Measurements from ENCODE around the gene ZC3HAV1.
"Not testable (repeated sequence)": the region's sequence is repeated elsewhere in the genome, so short reads cannot be mapped to it uniquely, and the experiment has no call there.

The ZC3HAV1 gene

GRCh38 chr7:139061416-139061815 is 48.1 kb downstream of the ZC3HAV1 start:
- DNase-seq (ENCODE audit: insufficient read length, low spot score) (no peak), FAIRE-seq (no peak)
- TF ChIP-seq TAF1 (IDR thresholded peaks at IDR 0.05; ENCODE audit: low read depth, low read length) = no peak
- TF ChIP-seq POLR2AphosphoS5 (IDR thresholded peaks at IDR 0.05; ENCODE audit: low read depth, low read length) = no peak
- TF ChIP-seq PAX5 (IDR thresholded peaks at IDR 0.05; ENCODE audit: insufficient read depth, low read length, severe bottlenecking) = no peak
- no peak for TF ChIP-seq POU2F2 (IDR thresholded peaks at IDR 0.05; ENCODE audit: low read depth, low read length)
- TF ChIP-seq SPI1 (IDR thresholded peaks at IDR 0.05; ENCODE audit: low read depth, low read length) = no peak
- no peak for TF ChIP-seq POLR2A (IDR thresholded peaks at IDR 0.05; ENCODE audit: low read depth, low read length)

- FAIRE-seq = no peak
- no peak for TF ChIP-seq SPI1 (IDR thresholded peaks at IDR 0.05; ENCODE audit: low read depth, low read length)
- TF ChIP-seq POLR2AphosphoS5 (IDR thresholded peaks at IDR 0.05; ENCODE audit: low read depth, low read length) = no peak
- no peak for DNase-seq (ENCODE audit: insufficient read length, low spot score)
Observed at GRCh38 chr7:139060695-139061237, 48.8 kb downstream of the ZC3HAV1 start.

GRCh38 chr7:139059905-139060304 is 49.6 kb downstream of the ZC3HAV1 start:
- TF ChIP-seq POU2F2 (IDR thresholded peaks at IDR 0.05; ENCODE audit: low read depth, low read length) = no peak
- no peak for TF ChIP-seq TAF1 (IDR thresholded peaks at IDR 0.05; ENCODE audit: low read depth, low read length)
- TF ChIP-seq SPI1 (IDR thresholded peaks at IDR 0.05; ENCODE audit: low read depth, low read length) = no peak
- no peak for TF ChIP-seq PAX5 (IDR thresholded peaks at IDR 0.05; ENCODE audit: insufficient read depth, low read length, severe bottlenecking)
- no peak for TF ChIP-seq POLR2A (IDR thresholded peaks at IDR 0.05; ENCODE audit: low read depth, low read length)
- TF ChIP-seq POLR2AphosphoS5 (IDR thresholded peaks at IDR 0.05; ENCODE audit: low read depth, low read length) = no peak
- DNase-seq (ENCODE audit: insufficient read length, low spot score) = no peak
- no peak for FAIRE-seq

- DNase-seq (ENCODE audit: insufficient read length, low spot score) (no peak), FAIRE-seq (no peak)
- no peak for TF ChIP-seq SPI1 (IDR thresholded peaks at IDR 0.05; ENCODE audit: low read depth, low read length)
- TF ChIP-seq TAF1 (IDR thresholded peaks at IDR 0.05; ENCODE audit: low read depth, low read length) = no peak
- TF ChIP-seq POLR2A (IDR thresholded peaks at IDR 0.05; ENCODE audit: low read depth, low read length) = no peak
- no peak for TF ChIP-seq POU2F2 (IDR thresholded peaks at IDR 0.05; ENCODE audit: low read depth, low read length)
- no peak for TF ChIP-seq PAX5 (IDR thresholded peaks at IDR 0.05; ENCODE audit: insufficient read depth, low read length, severe bottlenecking)
- no peak for TF ChIP-seq POLR2AphosphoS5 (IDR thresholded peaks at IDR 0.05; ENCODE audit: low read depth, low read length)
Observed at GRCh38 chr7:139058943-139059342, 50.6 kb downstream of the ZC3HAV1 start.

- DNase-seq (ENCODE audit: insufficient read length, low spot score) (no peak), FAIRE-seq (no peak)
- TF ChIP-seq POLR2AphosphoS5 (IDR thresholded peaks at IDR 0.05; ENCODE audit: low read depth, low read length) (no peak), TAF1 (IDR thresholded peaks at IDR 0.05; ENCODE audit: low read depth, low read length) (no peak)
Observed at GRCh38 chr7:139055674-139056073, 53.8 kb downstream of the ZC3HAV1 start.

- not testable (repeated sequence) for DNase-seq (ENCODE audit: insufficient read length, low spot score); FAIRE-seq
Observed at GRCh38 chr7:139054656-139055055, 54.9 kb downstream of the ZC3HAV1 start.

GRCh38 chr7:139054101-139054500 is 55.4 kb downstream of the ZC3HAV1 start:
- DNase-seq (ENCODE audit: insufficient read length, low spot score) (no peak), FAIRE-seq (no peak)
- TF ChIP-seq SPI1 (IDR thresholded peaks at IDR 0.05; ENCODE audit: low read depth, low read length) (no peak), POLR2AphosphoS5 (IDR thresholded peaks at IDR 0.05; ENCODE audit: low read depth, low read length) (no peak), PAX5 (IDR thresholded peaks at IDR 0.05; ENCODE audit: insufficient read depth, low read length, severe bottlenecking) (no peak), POLR2A (IDR thresholded peaks at IDR 0.05; ENCODE audit: low read depth, low read length) (no peak), POU2F2 (IDR thresholded peaks at IDR 0.05; ENCODE audit: low read depth, low read length) (no peak), TAF1 (IDR thresholded peaks at IDR 0.05; ENCODE audit: low read depth, low read length) (no peak)

GRCh38 chr7:139051655-139052054 is 57.9 kb downstream of the ZC3HAV1 start:
- DNase-seq (ENCODE audit: insufficient read length, low spot score) = no peak
- TF ChIP-seq POU2F2 (IDR thresholded peaks at IDR 0.05; ENCODE audit: low read depth, low read length) (no peak), POLR2AphosphoS5 (IDR thresholded peaks at IDR 0.05; ENCODE audit: low read depth, low read length) (no peak), POLR2A (IDR thresholded peaks at IDR 0.05; ENCODE audit: low read depth, low read length) (no peak), PAX5 (IDR thresholded peaks at IDR 0.05; ENCODE audit: insufficient read depth, low read length, severe bottlenecking) (no peak)
- FAIRE-seq = no peak

- TF ChIP-seq TAF1 (IDR thresholded peaks at IDR 0.05; ENCODE audit: low read depth, low read length) = no peak
- no peak for TF ChIP-seq POU2F2 (IDR thresholded peaks at IDR 0.05; ENCODE audit: low read depth, low read length)
- TF ChIP-seq SPI1 (IDR thresholded peaks at IDR 0.05; ENCODE audit: low read depth, low read length) = no peak
- TF ChIP-seq PAX5 (IDR thresholded peaks at IDR 0.05; ENCODE audit: insufficient read depth, low read length, severe bottlenecking) = no peak
- TF ChIP-seq POLR2A (IDR thresholded peaks at IDR 0.05; ENCODE audit: low read depth, low read length) = no peak
- no peak for TF ChIP-seq POLR2AphosphoS5 (IDR thresholded peaks at IDR 0.05; ENCODE audit: low read depth, low read length)
- DNase-seq (ENCODE audit: insufficient read length, low spot score) = no peak
- no peak for FAIRE-seq
Observed at GRCh38 chr7:139049936-139050335, 59.6 kb downstream of the ZC3HAV1 start.

GRCh38 chr7:139049111-139049510 is 60.4 kb downstream of the ZC3HAV1 start:
- peak; percentile 13 for FAIRE-seq
- TF ChIP-seq POU2F2 (IDR thresholded peaks at IDR 0.05; ENCODE audit: low read depth, low read length) (no peak), PAX5 (IDR thresholded peaks at IDR 0.05; ENCODE audit: insufficient read depth, low read length, severe bottlenecking) (no peak), TAF1 (IDR thresholded peaks at IDR 0.05; ENCODE audit: low read depth, low read length) (no peak), SPI1 (IDR thresholded peaks at IDR 0.05; ENCODE audit: low read depth, low read length) (no peak), POLR2A (IDR thresholded peaks at IDR 0.05; ENCODE audit: low read depth, low read length) (no peak), POLR2AphosphoS5 (IDR thresholded peaks at IDR 0.05; ENCODE audit: low read depth, low read length) (no peak)
- no peak for DNase-seq (ENCODE audit: insufficient read length, low spot score)

- TF ChIP-seq POLR2AphosphoS5 (IDR thresholded peaks at IDR 0.05; ENCODE audit: low read depth, low read length) (no peak), POLR2A (IDR thresholded peaks at IDR 0.05; ENCODE audit: low read depth, low read length) (no peak), TAF1 (IDR thresholded peaks at IDR 0.05; ENCODE audit: low read depth, low read length) (no peak), SPI1 (IDR thresholded peaks at IDR 0.05; ENCODE audit: low read depth, low read length) (no peak), PAX5 (IDR thresholded peaks at IDR 0.05; ENCODE audit: insufficient read depth, low read length, severe bottlenecking) (no peak), POU2F2 (IDR thresholded peaks at IDR 0.05; ENCODE audit: low read depth, low read length) (no peak)
- DNase-seq (ENCODE audit: insufficient read length, low spot score) = no peak
- no peak for FAIRE-seq
Observed at GRCh38 chr7:139047970-139048369, 61.5 kb downstream of the ZC3HAV1 start.
